Panc1 (cell line): ENCODE measurements around the gene KIF2A.

Experiments
- CTCF ChIP-seq: fragments of 450-650 bp; IDR thresholded peaks from 2 replicates; pipeline ENCODE4 v1.5.1; 2017; ENCODE audit warnings: mild to moderate bottlenecking
- POLR2AphosphoS5 ChIP-seq: IDR thresholded peaks from 2 replicates; pipeline ENCODE4 v1.6.1; 2012; ENCODE audit warnings: mild to moderate bottlenecking, low read depth, low read length, moderate library complexity
- REST ChIP-seq, 2 experiments: IDR thresholded peaks; 2 replicates each; pipeline ENCODE4 v1.6.1; 2011 to 2012; ENCODE audit warnings: low read depth in 2 of 2, control low read depth in 1 of 2, low read length in 1 of 2, mild to moderate bottlenecking in 1 of 2, moderate library complexity in 1 of 2; ENCODE audit not compliant: insufficient read depth in 1 of 2
- SIN3A ChIP-seq: IDR thresholded peaks from 2 replicates; pipeline ENCODE4 v1.6.1; 2012; ENCODE audit warnings: low read depth, mild to moderate bottlenecking, low read length, moderate library complexity, borderline replicate concordance; ENCODE audit not compliant: insufficient read depth
- TCF7L2 ChIP-seq: IDR thresholded peaks from 2 replicates; pipeline ENCODE4 v1.6.1; 2011; ENCODE audit warnings: mild to moderate bottlenecking, low read depth, low read length, inconsistent platforms

- TF ChIP-seq CTCF = no peak
- TF ChIP-seq SIN3A = no peak
- no peak for TF ChIP-seq REST (IDR thresholded peaks at IDR 0.05; ENCODE audit: insufficient read depth in 1 of 2, low read depth in 2 of 2, low read length in 1 of 2)
- no peak for TF ChIP-seq POLR2AphosphoS5
- no peak for TF ChIP-seq TCF7L2
Observed at GRCh38 chr5:62263401-62263800, 42.6 kb upstream of the KIF2A start.
